HEK293 (cell line): Measurements from ENCODE around the gene TLR10.

Experiments used
- CTCF ChIP-seq: fragments of 450-650 bp; formaldehyde crosslinking; IDR thresholded peaks from 2 replicates; pipeline ENCODE4 v1.5.1; 2016; ENCODE audit warnings: missing biosample characterization, missing genetic modification characterization
- REST ChIP-seq: fragments of 450-650 bp; formaldehyde crosslinking; IDR thresholded peaks from 2 replicates; pipeline ENCODE4 v1.5.1; 2016; ENCODE audit warnings: missing biosample characterization, missing genetic modification characterization
- SP7 ChIP-seq: fragments of 450-650 bp; formaldehyde crosslinking; IDR thresholded peaks from 2 replicates; pipeline ENCODE4 v1.5.1; 2016; ENCODE audit warnings: missing biosample characterization, missing genetic modification characterization
- ZBTB7A ChIP-seq: fragments of 450-650 bp; formaldehyde crosslinking; IDR thresholded peaks from 2 replicates; pipeline ENCODE4 v1.5.1; 2016; ENCODE audit warnings: low read depth, missing biosample characterization, missing genetic modification characterization
- ZNF121 ChIP-seq: fragments of 450-650 bp; formaldehyde crosslinking; IDR thresholded peaks from 2 replicates; pipeline ENCODE4 v1.5.1; 2016; ENCODE audit warnings: missing biosample characterization, missing genetic modification characterization
- ZNF239 ChIP-seq: fragments of 450-650 bp; formaldehyde crosslinking; IDR thresholded peaks from 2 replicates; pipeline ENCODE4 v1.5.1; 2016; ENCODE audit warnings: missing biosample characterization, missing genetic modification characterization
- ZNF530 ChIP-seq: fragments of 450-650 bp; formaldehyde crosslinking; IDR thresholded peaks from 2 replicates; pipeline ENCODE4 v1.5.1; 2016; ENCODE audit warnings: low read depth, missing biosample characterization, missing genetic modification characterization
- ZNF561 ChIP-seq: fragments of 450-650 bp; IDR thresholded peaks from 2 replicates; pipeline ENCODE4 v1.5.1; 2018; ENCODE audit warnings: missing biosample characterization, missing genetic modification characterization, borderline replicate concordance
- ZNF639 ChIP-seq: fragments of 450-650 bp; formaldehyde crosslinking; IDR thresholded peaks from 2 replicates; pipeline ENCODE4 v1.5.1; 2016; ENCODE audit warnings: missing biosample characterization, missing genetic modification characterization

- TF ChIP-seq ZBTB7A (tag by site-specific recombination) (no peak), ZNF639 (no peak), CTCF (tag by site-specific recombination) (no peak), ZNF121 (no peak), SP7 (tag by site-specific recombination) (no peak), REST (tag by site-specific recombination) (no peak), ZNF239 (tag by site-specific recombination) (no peak), ZNF561 (tag by site-specific recombination) (no peak), ZNF530 (tag by site-specific recombination) (no peak)
Observed at GRCh38 chr4:38759113-38759789, 23.5 kb downstream of the TLR10 start.
